K562 (cell line): Measurements from ENCODE around the gene NXF1. TPM values are rescaled to one million over a fixed set of nuclear protein-coding genes. Genes with fewer than 3 reads are reported as not detected.

Experiments
- DNMT1 ChIP-seq: fragments of 450-650 bp; IDR thresholded peaks from 2 replicates; pipeline ENCODE4 v1.6.1; 2016; ENCODE audit warnings: antibody characterized with exemption, mild to moderate bottlenecking
- HNRNPH1 ChIP-seq: fragments of 200-400 bp; formaldehyde crosslinking; optimal IDR thresholded peaks from 2 replicates; pipeline ENCODE3; 2017; ENCODE audit warnings: low read depth, mild to moderate bottlenecking, low read length, moderate library complexity
- HOXB6 ChIP-seq: fragments of 250-450 bp; sonication (Bioruptor Pico); IDR thresholded peaks from 2 replicates; pipeline ENCODE4 v1.5.1; 2022; ENCODE audit warnings: mild to moderate bottlenecking, borderline replicate concordance
- JUND ChIP-seq, 2 experiments: IDR thresholded peaks; 2 replicates in 1 of 2; 3 replicates in 1 of 2; pipeline ENCODE4 v1.6.1; 2011; ENCODE audit warnings: borderline replicate concordance in 2 of 2, low read depth in 2 of 2, low read length in 2 of 2, improper control_type of control experiment in 1 of 2, missing biosample characterization in 1 of 2, missing genetic modification characterization in 1 of 2, missing genetic modification reagents in 1 of 2
- NR2C1 ChIP-seq, 2 experiments: fragments of 450-650 bp; IDR thresholded peaks; 2 replicates each; pipeline ENCODE4 v1.6.1; 2017; ENCODE audit warnings: mild to moderate bottlenecking in 2 of 2, antibody characterized with exemption in 1 of 2, inconsistent platforms in 1 of 2, missing compliant biosample characterization in 1 of 2, missing genetic modification characterization in 1 of 2
- RBM34 ChIP-seq: fragments of 200-400 bp; formaldehyde crosslinking; IDR thresholded peaks from 2 replicates; pipeline ENCODE4 v1.6.1; 2018; ENCODE audit warnings: low read length, borderline replicate concordance; ENCODE audit not compliant: insufficient read depth
- RFX1 ChIP-seq: fragments of 450-650 bp; IDR thresholded peaks from 2 replicates; pipeline ENCODE4 v1.6.1; 2016; ENCODE audit warnings: mild to moderate bottlenecking, moderate library complexity
- THRAP3 ChIP-seq: fragments of 450-650 bp; IDR thresholded peaks from 2 replicates; pipeline ENCODE4 v1.6.1; 2016; ENCODE audit warnings: mild to moderate bottlenecking, inconsistent platforms, borderline replicate concordance
- TSHZ1 ChIP-seq: fragments of 250-450 bp; sonication (Bioruptor Pico); IDR thresholded peaks from 2 replicates; pipeline ENCODE4 v1.4.0; 2020; ENCODE audit warnings: mild to moderate bottlenecking, moderate library complexity
- ZNF583 ChIP-seq: fragments of 250-450 bp; sonication (Bioruptor Pico); IDR thresholded peaks from 2 replicates; pipeline ENCODE4 v1.4.0; 2020
- polyA plus RNA-seq, 8 experiments: library from polyadenylated mRNA; depleted of rRNA in 4 of 8; stranded (reverse) in 5 of 8; unstranded in 3 of 8; fragments of >200 nt; fragmentation: Nextera tagmentation in 2 of 8; fragmentation: Illumina TruSeq in 1 of 8; extraction: Ambion mirVana in 2 of 8; extraction: Trizol in 1 of 8; gene quantifications; 2 replicates each; pipeline versions ENCODE4 v1.2.1 to v1.2.3, GENCODE V29; 2011 to 2014; ENCODE audit warnings: inconsistent platforms in 1 of 8, missing spikeins in 1 of 8
- total RNA-seq, 7 experiments: library from RNA; depleted of rRNA in 6 of 7; stranded (reverse); fragments of >200 nt in 6 of 7; fragmentation: Illumina TruSeq in 2 of 7; extraction: Trizol in 2 of 7; gene quantifications; 2 replicates each; pipeline versions ENCODE4 v1.2.1 to v1.2.3, GENCODE V29; 2011 to 2021; ENCODE audit warnings: low replicate concordance in 1 of 7
- TF ChIP-seq, protein P1 (sequence below): fragments of 200-600 bp; sonication (generic); IDR thresholded peaks from one replicate; pipeline ENCODE4 v1.6.1; 2012; ENCODE audit warnings: mild to moderate bottlenecking, low read depth, low read length, inconsistent platforms

NXF1 gene
- total and polyA plus RNA-seq, 9 of the 15 experiments (the other 6 are each of a cell fraction or from before 2014, with no cell fraction given): 18.1 to 98.3 (median 35.8) TPM

GRCh38 chr11:62805076-62805892, at the start of gene NXF1 (continued):
- TF ChIP-seq, protein P1, sequence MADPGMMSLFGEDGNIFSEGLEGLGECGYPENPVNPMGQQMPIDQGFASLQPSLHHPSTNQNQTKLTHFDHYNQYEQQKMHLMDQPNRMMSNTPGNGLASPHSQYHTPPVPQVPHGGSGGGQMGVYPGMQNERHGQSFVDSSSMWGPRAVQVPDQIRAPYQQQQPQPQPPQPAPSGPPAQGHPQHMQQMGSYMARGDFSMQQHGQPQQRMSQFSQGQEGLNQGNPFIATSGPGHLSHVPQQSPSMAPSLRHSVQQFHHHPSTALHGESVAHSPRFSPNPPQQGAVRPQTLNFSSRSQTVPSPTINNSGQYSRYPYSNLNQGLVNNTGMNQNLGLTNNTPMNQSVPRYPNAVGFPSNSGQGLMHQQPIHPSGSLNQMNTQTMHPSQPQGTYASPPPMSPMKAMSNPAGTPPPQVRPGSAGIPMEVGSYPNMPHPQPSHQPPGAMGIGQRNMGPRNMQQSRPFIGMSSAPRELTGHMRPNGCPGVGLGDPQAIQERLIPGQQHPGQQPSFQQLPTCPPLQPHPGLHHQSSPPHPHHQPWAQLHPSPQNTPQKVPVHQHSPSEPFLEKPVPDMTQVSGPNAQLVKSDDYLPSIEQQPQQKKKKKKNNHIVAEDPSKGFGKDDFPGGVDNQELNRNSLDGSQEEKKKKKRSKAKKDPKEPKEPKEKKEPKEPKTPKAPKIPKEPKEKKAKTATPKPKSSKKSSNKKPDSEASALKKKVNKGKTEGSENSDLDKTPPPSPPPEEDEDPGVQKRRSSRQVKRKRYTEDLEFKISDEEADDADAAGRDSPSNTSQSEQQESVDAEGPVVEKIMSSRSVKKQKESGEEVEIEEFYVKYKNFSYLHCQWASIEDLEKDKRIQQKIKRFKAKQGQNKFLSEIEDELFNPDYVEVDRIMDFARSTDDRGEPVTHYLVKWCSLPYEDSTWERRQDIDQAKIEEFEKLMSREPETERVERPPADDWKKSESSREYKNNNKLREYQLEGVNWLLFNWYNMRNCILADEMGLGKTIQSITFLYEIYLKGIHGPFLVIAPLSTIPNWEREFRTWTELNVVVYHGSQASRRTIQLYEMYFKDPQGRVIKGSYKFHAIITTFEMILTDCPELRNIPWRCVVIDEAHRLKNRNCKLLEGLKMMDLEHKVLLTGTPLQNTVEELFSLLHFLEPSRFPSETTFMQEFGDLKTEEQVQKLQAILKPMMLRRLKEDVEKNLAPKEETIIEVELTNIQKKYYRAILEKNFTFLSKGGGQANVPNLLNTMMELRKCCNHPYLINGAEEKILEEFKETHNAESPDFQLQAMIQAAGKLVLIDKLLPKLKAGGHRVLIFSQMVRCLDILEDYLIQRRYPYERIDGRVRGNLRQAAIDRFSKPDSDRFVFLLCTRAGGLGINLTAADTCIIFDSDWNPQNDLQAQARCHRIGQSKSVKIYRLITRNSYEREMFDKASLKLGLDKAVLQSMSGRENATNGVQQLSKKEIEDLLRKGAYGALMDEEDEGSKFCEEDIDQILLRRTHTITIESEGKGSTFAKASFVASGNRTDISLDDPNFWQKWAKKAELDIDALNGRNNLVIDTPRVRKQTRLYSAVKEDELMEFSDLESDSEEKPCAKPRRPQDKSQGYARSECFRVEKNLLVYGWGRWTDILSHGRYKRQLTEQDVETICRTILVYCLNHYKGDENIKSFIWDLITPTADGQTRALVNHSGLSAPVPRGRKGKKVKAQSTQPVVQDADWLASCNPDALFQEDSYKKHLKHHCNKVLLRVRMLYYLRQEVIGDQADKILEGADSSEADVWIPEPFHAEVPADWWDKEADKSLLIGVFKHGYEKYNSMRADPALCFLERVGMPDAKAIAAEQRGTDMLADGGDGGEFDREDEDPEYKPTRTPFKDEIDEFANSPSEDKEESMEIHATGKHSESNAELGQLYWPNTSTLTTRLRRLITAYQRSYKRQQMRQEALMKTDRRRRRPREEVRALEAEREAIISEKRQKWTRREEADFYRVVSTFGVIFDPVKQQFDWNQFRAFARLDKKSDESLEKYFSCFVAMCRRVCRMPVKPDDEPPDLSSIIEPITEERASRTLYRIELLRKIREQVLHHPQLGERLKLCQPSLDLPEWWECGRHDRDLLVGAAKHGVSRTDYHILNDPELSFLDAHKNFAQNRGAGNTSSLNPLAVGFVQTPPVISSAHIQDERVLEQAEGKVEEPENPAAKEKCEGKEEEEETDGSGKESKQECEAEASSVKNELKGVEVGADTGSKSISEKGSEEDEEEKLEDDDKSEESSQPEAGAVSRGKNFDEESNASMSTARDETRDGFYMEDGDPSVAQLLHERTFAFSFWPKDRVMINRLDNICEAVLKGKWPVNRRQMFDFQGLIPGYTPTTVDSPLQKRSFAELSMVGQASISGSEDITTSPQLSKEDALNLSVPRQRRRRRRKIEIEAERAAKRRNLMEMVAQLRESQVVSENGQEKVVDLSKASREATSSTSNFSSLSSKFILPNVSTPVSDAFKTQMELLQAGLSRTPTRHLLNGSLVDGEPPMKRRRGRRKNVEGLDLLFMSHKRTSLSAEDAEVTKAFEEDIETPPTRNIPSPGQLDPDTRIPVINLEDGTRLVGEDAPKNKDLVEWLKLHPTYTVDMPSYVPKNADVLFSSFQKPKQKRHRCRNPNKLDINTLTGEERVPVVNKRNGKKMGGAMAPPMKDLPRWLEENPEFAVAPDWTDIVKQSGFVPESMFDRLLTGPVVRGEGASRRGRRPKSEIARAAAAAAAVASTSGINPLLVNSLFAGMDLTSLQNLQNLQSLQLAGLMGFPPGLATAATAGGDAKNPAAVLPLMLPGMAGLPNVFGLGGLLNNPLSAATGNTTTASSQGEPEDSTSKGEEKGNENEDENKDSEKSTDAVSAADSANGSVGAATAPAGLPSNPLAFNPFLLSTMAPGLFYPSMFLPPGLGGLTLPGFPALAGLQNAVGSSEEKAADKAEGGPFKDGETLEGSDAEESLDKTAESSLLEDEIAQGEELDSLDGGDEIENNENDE: peak; percentile 8
- TF ChIP-seq HOXB6 (peak; percentile 52; the same call in 1 of the 2 replicates), RBM34 (no peak), ZNF583 (CRISPR knock-in tag) (no peak), THRAP3 (no peak), NR2C1 (IDR thresholded peaks at IDR 0.05) (no peak), NR2C1 (tag; IDR thresholded peaks at IDR 0.05) (no peak), RFX1 (no peak), JUND (IDR thresholded peaks at IDR 0.05; ENCODE audit: borderline replicate concordance, low read depth, low read length) (peak; percentile 56), JUND (tag; IDR thresholded peaks at IDR 0.05; ENCODE audit: borderline replicate concordance, low read depth, low read length) (peak; percentile 26; the same call in 1 of the 3 replicates), TSHZ1 (CRISPR knock-in tag) (no peak), HNRNPH1 (no peak), DNMT1 (no peak)
